ENCODE measurements around the gene SLC27A1. TPM values are rescaled to one million over a fixed set of nuclear protein-coding genes. Genes with fewer than 3 reads are reported as not detected.
"Not testable (repeated sequence)": the region's sequence is repeated elsewhere in the genome, so short reads cannot be mapped to it uniquely, and the experiment has no call there.

Gene SLC27A1
- total and polyA plus RNA-seq, 9 of the 15 experiments (the other 6 are each of a cell fraction or from before 2014, with no cell fraction given), result 0.06 to 3.0 (median 1.1) TPM

GRCh38 chr19:17518654-17519053, 48.3 kb downstream of the SLC27A1 start (continued):
- peak; percentile 64; the same call in 1 of the 2 replicates for TF ChIP-seq JUND (IDR thresholded peaks at IDR 0.05; ENCODE audit: borderline replicate concordance, low read depth, low read length)
- not testable (repeated sequence) for TF ChIP-seq JUND (tag; IDR thresholded peaks at IDR 0.05; ENCODE audit: borderline replicate concordance, low read depth, low read length)
- peak; percentile 54 for TF ChIP-seq MAFG (tag; conservative IDR thresholded peaks at IDR 0.05)
- peak; percentile 20; the same call in 1 of the 2 replicates for TF ChIP-seq NFE2 (IDR thresholded peaks at IDR 0.05; ENCODE audit: low read depth)
- TF ChIP-seq C11orf30 (IDR thresholded peaks at IDR 0.05; ENCODE audit: low read depth), result peak; percentile 81
- TF ChIP-seq SMARCA5 (IDR thresholded peaks at IDR 0.05), result peak; percentile 65; the same call in 1 of the 2 replicates

GRCh38 chr19:17519967-17520366, 49.6 kb downstream of the SLC27A1 start:
- no peak overlapping the region for H3K27ac ChIP-seq (ENCODE audit: extremely low read depth, low read depth, low read length)
- 0 out of 4 replicates have a peak overlapping the region, but pooled peaks of 1 of the 2 experiments have one; percentile 4 for H3K9ac ChIP-seq (ENCODE audit: insufficient read depth in 1 of 2, low read depth in 2 of 2, low read length in 2 of 2)
- DNase-seq (ENCODE audit: extremely low read depth in 1 of 4, low spot score in 3 of 4) (no peak), ATAC-seq (peak; percentile 25; the same call in 1 of the 3 replicates), FAIRE-seq (peak; percentile 57)
- H3K79me2 ChIP-seq (ENCODE audit: control insufficient read depth, insufficient read depth, low read length), result no peaks in the 10 kb centered on the region
- in situ Hi-C loops (cut with MboI), result no loop called here
- H3K9me1 ChIP-seq (ENCODE audit: control insufficient read depth, insufficient read depth, low read length), result no peaks in the 10 kb centered on the region
- POLR2A ChIA-PET, result interaction anchor here (1.1 kb wide), 1 partner anchor 10 kb away, joined by 4 read pairs; no protein-coding TSS in a partner anchor
- no peaks in the 10 kb centered on the region for H3K27me3 ChIP-seq (ENCODE audit: control insufficient read depth in 2 of 2, insufficient read depth in 2 of 2, low read length in 2 of 2)
- WGBS (ENCODE audit: insufficient coverage, low coverage, missing lambda C conversion rate), result 76% methylated on average over 9 of the region's 9 CpGs
- intact Hi-C loops (cut with micrococcal nuclease), result no loop called here
- H4K20me1 ChIP-seq (replicated peaks; ENCODE audit: control insufficient read depth, insufficient read depth, low read length), result no peaks in the 10 kb centered on the region
- CTCF ChIA-PET (ENCODE audit: low intra/inter-chr PET ratio), result no interaction called here
- no TSS peak for BruUV-seq (replicated peaks)
- no peak overlapping the region for H2AFZ ChIP-seq (ENCODE audit: low read depth, low read length)
- no peak overlapping the region for H3K4me3 ChIP-seq
- H3K36me3 ChIP-seq (ENCODE audit: control insufficient read depth, insufficient read depth, low read length), result peaks cover 14% of the 10 kb centered on the region; the same call in 2 of the 3 replicates
- no peak overlapping the region for H3K4me2 ChIP-seq (ENCODE audit: insufficient read depth, low read length)
- H3K9me3 ChIP-seq (replicated peaks; ENCODE audit: control insufficient read depth, insufficient read depth, low read depth, low read length), result 0 out of 2 replicates have a peak, but pooled peaks cover 3% of the 10 kb centered on the region
- H3K4me1 ChIP-seq (replicated peaks in 1 of 2; ENCODE audit: control insufficient read depth in 2 of 2, insufficient read depth in 2 of 2, low read length in 2 of 2), result peaks cover 7 to 38% of the 10 kb centered on the region in 2 experiments; a peak in 2 of 5 replicates
- no peak for TF ChIP-seq MTA2 (IDR thresholded peaks at IDR 0.05; ENCODE audit: low read depth)
- no peak for TF ChIP-seq ZNF583 (CRISPR knock-in tag; IDR thresholded peaks at IDR 0.05)
- TF ChIP-seq ZNF445 (CRISPR knock-in tag; IDR thresholded peaks at IDR 0.05; ENCODE audit: low read depth), result no peak
- no peak for TF ChIP-seq SIN3A (IDR thresholded peaks at IDR 0.05; ENCODE audit: borderline replicate concordance in 2 of 2, control insufficient read depth in 1 of 2, low read depth in 2 of 2, low read length in 2 of 2)
- no peak for TF ChIP-seq FIP1L1 (IDR thresholded peaks at IDR 0.05; ENCODE audit: low read depth, low read length, poor library complexity, severe bottlenecking)
- TF ChIP-seq ZHX1 (conservative IDR thresholded peaks at IDR 0.05; ENCODE audit: low read length), result no peak
- TF ChIP-seq ETS2 (tag; IDR thresholded peaks at IDR 0.05; ENCODE audit: borderline replicate concordance, poor library complexity, severe bottlenecking), result no peak
- TF ChIP-seq RB1 (IDR thresholded peaks at IDR 0.05; ENCODE audit: low read depth), result no peak
- TF ChIP-seq KHSRP (IDR thresholded peaks at IDR 0.05), result no peak
- TF ChIP-seq HINFP (tag; conservative IDR thresholded peaks at IDR 0.05; ENCODE audit: low read depth), result no peak
- TF ChIP-seq MED1 (CRISPR knock-in tag; IDR thresholded peaks at IDR 0.05; ENCODE audit: borderline replicate concordance), result no peak
